Liver (tissue), 3 donors: ENCODE measurements around the gene CNTROB.

Experiments
- CTCF ChIP-seq: fragments of 150-350 bp; IDR thresholded peaks from 2 replicates; pipeline ENCODE4 v1.5.1; 2017; ENCODE audit warnings: improper control_type of control experiment, low read depth, low read length; ENCODE audit not compliant: missing input control
- EGR1 ChIP-seq, 2 donors: IDR thresholded peaks; 2 replicates each; pipeline ENCODE4 v1.6.1; 2016 to 2018; ENCODE audit warnings: antibody characterized with exemption in 2 of 2, low read depth in 2 of 2
- HNF4A ChIP-seq, 2 donors: conservative IDR thresholded peaks; 2 replicates each; pipeline ENCODE4 v1.6.1; 2016; ENCODE audit warnings: antibody characterized with exemption in 2 of 2, mild to moderate bottlenecking in 2 of 2
- HNF4G ChIP-seq: IDR thresholded peaks from 2 replicates; pipeline ENCODE4 v1.6.1; 2016; ENCODE audit warnings: antibody characterized with exemption
- JUND ChIP-seq, 2 donors: IDR thresholded peaks; 2 replicates each; pipeline ENCODE4 v1.6.1; 2016; ENCODE audit warnings: antibody characterized with exemption in 2 of 2
- MAX ChIP-seq: IDR thresholded peaks from 2 replicates; pipeline ENCODE4 v1.6.1; 2016; ENCODE audit warnings: antibody characterized with exemption
- NR2F2 ChIP-seq: IDR thresholded peaks from 2 replicates; pipeline ENCODE4 v1.6.1; 2016; ENCODE audit warnings: antibody characterized with exemption
- RAD21 ChIP-seq, 2 donors: IDR thresholded peaks; 2 replicates each; pipeline ENCODE4 v1.6.1; 2016; ENCODE audit warnings: antibody characterized with exemption in 2 of 2, mild to moderate bottlenecking in 2 of 2
- REST ChIP-seq: IDR thresholded peaks from 2 replicates; pipeline ENCODE4 v1.6.1; 2016; ENCODE audit warnings: antibody characterized with exemption, mild to moderate bottlenecking
- RXRA ChIP-seq, 2 donors: IDR thresholded peaks; 2 replicates each; pipeline ENCODE4 v1.6.1; 2017 to 2018; ENCODE audit warnings: antibody characterized with exemption in 2 of 2, mild to moderate bottlenecking in 1 of 2
- SP1 ChIP-seq: IDR thresholded peaks from 2 replicates; pipeline ENCODE4 v1.6.1; 2018; ENCODE audit warnings: antibody characterized with exemption, mild to moderate bottlenecking
- TAF1 ChIP-seq: conservative IDR thresholded peaks from 2 replicates; pipeline ENCODE4 v1.6.1; 2016; ENCODE audit warnings: antibody characterized with exemption, mild to moderate bottlenecking
- donor health status: healthy.
- donor health status: healthy.

- peak; percentile 80 for TF ChIP-seq CTCF
- TF ChIP-seq SP1: no peak
- TF ChIP-seq MAX: no peak
- TF ChIP-seq REST: no peak
- TF ChIP-seq EGR1 (IDR thresholded peaks at IDR 0.05; ENCODE audit: low read depth in 2 of 2): no peak
- peak; percentile 9 to 52 for TF ChIP-seq RXRA (IDR thresholded peaks at IDR 0.05)
- TF ChIP-seq HNF4G: no peak
- peak; percentile 94 to 95 for TF ChIP-seq RAD21 (IDR thresholded peaks at IDR 0.05)
- peak; percentile 48 for TF ChIP-seq NR2F2
- TF ChIP-seq TAF1: no peak
- no peak for TF ChIP-seq JUND (IDR thresholded peaks at IDR 0.05)
- TF ChIP-seq HNF4A (conservative IDR thresholded peaks at IDR 0.05): peak in 1 of 2 donors; percentile 14
These were observed 19.0 kb upstream of the CNTROB start for GRCh38 chr17:7912927-7913524.
